Body of pancreas (tissue), 4 donors: ENCODE results near the gene VSIG2.

Experiments
- CTCF ChIP-seq, 7 experiments: fragments of 450-650 bp in 4 of 7; fragments of 200-600 bp in 3 of 7; sonication (generic) in 3 of 7; IDR thresholded peaks; one replicate each; pipeline ENCODE4 v1.5.1; 2016 to 2019; ENCODE audit warnings: antibody characterized with exemption in 7 of 7
- POLR2A ChIP-seq, 3 donors: fragments of 450-650 bp; IDR thresholded peaks; one replicate each; pipeline ENCODE4 v1.6.1; 2016; ENCODE audit warnings: antibody characterized with exemption in 3 of 3, mild to moderate bottlenecking in 2 of 3

DNA sequence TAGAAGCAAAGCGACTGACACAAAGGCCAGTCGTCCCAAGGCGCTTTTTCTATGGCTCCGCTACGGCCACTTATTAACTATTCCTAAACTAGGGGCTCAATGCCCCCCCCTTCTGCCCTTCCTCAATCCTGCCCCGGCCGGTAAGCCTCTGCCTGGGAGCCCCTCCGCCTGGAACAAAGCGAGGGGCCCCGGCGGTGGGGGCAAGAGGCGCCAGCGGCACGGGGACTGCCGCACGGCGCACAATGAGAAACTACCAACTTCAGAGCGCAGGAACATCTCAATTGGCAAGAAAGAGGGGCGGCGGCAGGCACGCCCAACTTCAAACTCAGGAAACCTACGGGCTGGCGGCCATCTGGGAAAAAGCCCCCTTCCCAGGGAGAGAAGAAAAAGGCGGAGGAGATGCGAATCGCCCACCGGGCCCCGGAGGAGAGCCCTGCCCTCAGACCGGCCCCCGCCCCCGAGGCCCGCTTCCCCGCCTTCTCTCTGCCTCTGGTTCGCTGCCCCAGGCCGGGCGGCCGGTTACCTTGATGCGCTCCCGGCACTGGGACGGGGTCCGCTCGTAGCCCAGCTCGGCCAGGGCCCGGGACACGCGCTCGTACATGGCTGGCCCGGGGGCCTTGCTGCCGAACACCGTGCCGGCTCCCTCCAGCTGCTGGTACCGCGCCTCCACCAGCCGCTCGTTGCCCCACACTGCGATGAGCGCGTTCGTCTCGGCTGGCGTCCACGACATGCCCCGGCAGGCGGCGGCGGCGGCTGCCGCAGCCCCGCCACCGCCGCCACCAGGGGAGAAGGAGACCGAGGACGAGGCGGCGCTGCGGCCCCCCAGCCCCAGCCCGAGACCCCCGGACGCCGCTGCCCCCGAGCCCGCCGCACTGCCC is 47.5 kb upstream of the VSIG2 start:
- no peak for TF ChIP-seq CTCF (IDR thresholded peaks at IDR 0.05)
- TF ChIP-seq POLR2A (IDR thresholded peaks at IDR 0.05): no peak
